Neural progenitor cell (in vitro differentiated cells): ENCODE results near the gene CRY2. TPM values are rescaled to one million over a fixed set of nuclear protein-coding genes. Genes with fewer than 3 reads are reported as not detected.

Experiments
- DNase-seq: peaks from one replicate; pipeline ENCODE4 v3.0.0-alpha.2; 2016; ENCODE audit warnings: low spot score
- H2AFZ ChIP-seq: fragments of 200-600 bp; sonication (generic); replicated peaks from 2 replicates; pipeline ENCODE4 v1.6.1; 2016; ENCODE audit warnings: antibody characterized with exemption
- H3F3A ChIP-seq: fragments of 200-600 bp; sonication (generic); 2 replicates; pipeline ENCODE4 v1.6.1; 2016; ENCODE audit warnings: antibody characterized with exemption, low read depth
- H3K27ac ChIP-seq: fragments of 200-600 bp; sonication (generic); 2 replicates; pipeline ENCODE4 v1.5.1; 2016; ENCODE audit warnings: mild to moderate bottlenecking
- H3K27me3 ChIP-seq: fragments of 200-600 bp; sonication (generic); 2 replicates; pipeline ENCODE4 v1.6.1; 2016; ENCODE audit warnings: mild to moderate bottlenecking, moderate library complexity
- H3K36me3 ChIP-seq: fragments of 200-600 bp; sonication (generic); 2 replicates; pipeline ENCODE4 v1.5.1; 2016
- H3K4me1 ChIP-seq: fragments of 200-600 bp; sonication (generic); 2 replicates; pipeline ENCODE4 v1.6.1; 2016; ENCODE audit warnings: mixed run types
- H3K4me2 ChIP-seq: fragments of 200-600 bp; sonication (generic); 2 replicates; pipeline ENCODE4 v1.6.1; 2016
- H3K4me3 ChIP-seq: fragments of 200-600 bp; sonication (generic); 2 replicates; pipeline ENCODE4 v1.5.1; 2016
- H3K79me2 ChIP-seq: fragments of 200-600 bp; sonication (generic); 2 replicates; pipeline ENCODE4 v1.6.1; 2016; ENCODE audit warnings: low read depth
- H3K9ac ChIP-seq: fragments of 200-600 bp; sonication (generic); 2 replicates; pipeline ENCODE4 v1.6.1; 2016
- H3K9me3 ChIP-seq: fragments of 200-600 bp; sonication (generic); 2 replicates; pipeline ENCODE4 v1.5.1; 2016; ENCODE audit warnings: low read depth
- H4K20me1 ChIP-seq: fragments of 200-600 bp; sonication (generic); 2 replicates; pipeline ENCODE4 v1.6.1; 2016; ENCODE audit warnings: low read depth
- H3K27ac Mint-ChIP-seq: 3 replicates; pipeline ENCODE4 v1.8.0; 2021; ENCODE audit warnings: mixed read lengths
- H3K27me3 Mint-ChIP-seq: 2 replicates; pipeline ENCODE4 v1.8.0; 2022; ENCODE audit warnings: low read depth, mild to moderate bottlenecking, inconsistent platforms, moderate library complexity, mixed read lengths; ENCODE audit not compliant: insufficient read depth
- H3K36me3 Mint-ChIP-seq: 3 replicates; pipeline ENCODE4 v1.8.0; 2021; ENCODE audit warnings: mixed read lengths
- H3K4me1 Mint-ChIP-seq: 3 replicates; pipeline ENCODE4 v1.8.0; 2021; ENCODE audit warnings: mixed read lengths
- H3K4me3 Mint-ChIP-seq: 3 replicates; pipeline ENCODE4 v1.8.0; 2021; ENCODE audit warnings: mild to moderate bottlenecking, moderate library complexity, mixed read lengths
- H3K9me3 Mint-ChIP-seq: 3 replicates; pipeline ENCODE4 v1.8.0; 2020; ENCODE audit warnings: mixed read lengths
- EZH2 ChIP-seq: fragments of 200-600 bp; sonication (generic); IDR thresholded peaks from 2 replicates; pipeline ENCODE4 v1.6.1; 2017; ENCODE audit warnings: antibody characterized with exemption, mild to moderate bottlenecking, moderate library complexity
- EZH2phosphoT487 ChIP-seq: fragments of 200-600 bp; sonication (generic); IDR thresholded peaks from 2 replicates; pipeline ENCODE4 v1.6.1; 2017; ENCODE audit warnings: antibody characterized with exemption
- total RNA-seq: library from RNA; depleted of rRNA; stranded (reverse); fragments of >200 nt; gene quantifications from 2 replicates; pipeline ENCODE4 v1.2.3, GENCODE V29; 2015; ENCODE audit warnings: low replicate concordance
- TF ChIP-seq, protein P1 (sequence below): fragments of 200-600 bp; sonication (generic); IDR thresholded peaks from 2 replicates; pipeline ENCODE4 v1.5.1; 2017; ENCODE audit warnings: antibody characterized with exemption, mild to moderate bottlenecking

Gene CRY2
- total RNA-seq, 1 donor from 2014 or later, result 15.8 TPM

GRCh38 chr11:45803971-45804760 is 43.1 kb upstream of the CRY2 start:
- H3K9ac ChIP-seq, result no peak overlapping the region
- DNase-seq, result peak; percentile 79
- peaks cover 16% of the 10 kb centered on the region for H3K4me1 Mint-ChIP-seq
- peak overlapping the region; percentile 64 for H3K4me3 ChIP-seq
- H3F3A ChIP-seq, result peaks cover 13% of the 10 kb centered on the region
- H3K4me3 Mint-ChIP-seq, result peak overlapping the region; percentile 95
- no peak overlapping the region for H3K27ac ChIP-seq
- TF ChIP-seq EZH2phosphoT487 (peak; percentile 29), EZH2 (peak; percentile 79)
- TF ChIP-seq, protein P1, sequence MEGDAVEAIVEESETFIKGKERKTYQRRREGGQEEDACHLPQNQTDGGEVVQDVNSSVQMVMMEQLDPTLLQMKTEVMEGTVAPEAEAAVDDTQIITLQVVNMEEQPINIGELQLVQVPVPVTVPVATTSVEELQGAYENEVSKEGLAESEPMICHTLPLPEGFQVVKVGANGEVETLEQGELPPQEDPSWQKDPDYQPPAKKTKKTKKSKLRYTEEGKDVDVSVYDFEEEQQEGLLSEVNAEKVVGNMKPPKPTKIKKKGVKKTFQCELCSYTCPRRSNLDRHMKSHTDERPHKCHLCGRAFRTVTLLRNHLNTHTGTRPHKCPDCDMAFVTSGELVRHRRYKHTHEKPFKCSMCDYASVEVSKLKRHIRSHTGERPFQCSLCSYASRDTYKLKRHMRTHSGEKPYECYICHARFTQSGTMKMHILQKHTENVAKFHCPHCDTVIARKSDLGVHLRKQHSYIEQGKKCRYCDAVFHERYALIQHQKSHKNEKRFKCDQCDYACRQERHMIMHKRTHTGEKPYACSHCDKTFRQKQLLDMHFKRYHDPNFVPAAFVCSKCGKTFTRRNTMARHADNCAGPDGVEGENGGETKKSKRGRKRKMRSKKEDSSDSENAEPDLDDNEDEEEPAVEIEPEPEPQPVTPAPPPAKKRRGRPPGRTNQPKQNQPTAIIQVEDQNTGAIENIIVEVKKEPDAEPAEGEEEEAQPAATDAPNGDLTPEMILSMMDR, result peak; percentile 4
- H3K4me1 ChIP-seq, result no peaks in the 10 kb centered on the region
- H3K27me3 Mint-ChIP-seq, result peaks cover 17% of the 10 kb centered on the region
- no peaks in the 10 kb centered on the region for H4K20me1 ChIP-seq
- no peaks in the 10 kb centered on the region for H3K79me2 ChIP-seq
- no peaks in the 10 kb centered on the region for H3K9me3 Mint-ChIP-seq
- H3K4me2 ChIP-seq, result peak overlapping the region; percentile 94
- H3K27ac Mint-ChIP-seq, result no peak overlapping the region
- H3K36me3 ChIP-seq, result no peaks in the 10 kb centered on the region
- peaks cover 4% of the 10 kb centered on the region for H3K36me3 Mint-ChIP-seq
- peaks cover 38% of the 10 kb centered on the region for H3K27me3 ChIP-seq
- no peaks in the 10 kb centered on the region for H3K9me3 ChIP-seq
- peak overlapping the region; percentile 96 for H2AFZ ChIP-seq

DNA sequence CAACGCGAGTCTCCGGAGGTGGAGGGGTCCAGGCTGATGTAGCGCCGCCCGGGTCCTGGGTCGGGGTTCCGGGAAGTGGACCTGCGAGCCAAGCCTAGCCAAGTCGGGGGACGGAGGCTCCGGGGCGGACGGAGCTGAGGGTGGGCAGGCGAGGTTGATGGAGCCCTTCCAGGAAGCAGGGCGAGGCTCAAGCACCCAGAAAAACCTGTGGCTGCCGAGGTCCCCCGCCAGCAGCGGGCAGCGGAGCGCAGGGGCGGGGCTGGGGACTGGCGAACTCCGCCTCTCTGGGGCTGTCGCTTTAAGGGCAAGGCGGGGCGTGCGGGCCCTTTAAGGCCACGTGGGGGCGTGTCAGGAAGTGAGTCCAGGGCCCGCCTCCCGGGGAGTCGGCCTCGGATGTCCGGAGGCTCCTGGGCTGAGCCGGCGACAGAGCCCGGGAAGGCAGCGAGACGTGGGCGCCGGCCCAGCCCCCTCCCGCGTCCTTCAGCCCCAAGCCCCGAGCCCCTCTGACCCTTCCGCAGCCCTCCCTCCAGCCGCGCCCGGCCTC is 42.4 kb upstream of the CRY2 start, which contains the start of gene SLC35C1:
Gene SLC35C1, plus strand, starts transcription at position 389 of the 544 bp plus-strand sequence. CDS start 653 bp downstream, outside the sequence.
- peak within 1 kb of the TSS; percentile 64 for H3K4me3 ChIP-seq
- H2AFZ ChIP-seq, result peak within 1 kb of the TSS; percentile 96
- peak; percentile 99 for DNase-seq
- H3K27ac ChIP-seq, result no peak within 1 kb of the TSS
- H3K9me3 Mint-ChIP-seq, result no peaks in the 10 kb centered on the region
- H3K79me2 ChIP-seq, result no peaks in the 10 kb centered on the region
- TF ChIP-seq, protein P1, result peak; percentile 7
- TF ChIP-seq EZH2phosphoT487, result no peak
- H3K4me1 ChIP-seq, result no peaks in the 10 kb centered on the region
- H3K36me3 ChIP-seq, result no peaks in the 10 kb centered on the region
- peaks cover 17% of the 10 kb centered on the region for H3K27me3 Mint-ChIP-seq
- no peak within 1 kb of the TSS for H3K9ac ChIP-seq
- peaks cover 38% of the 10 kb centered on the region for H3K27me3 ChIP-seq
- no peaks in the 10 kb centered on the region for H4K20me1 ChIP-seq
- H3K4me2 ChIP-seq, result peak within 1 kb of the TSS; percentile 94
- peaks cover 4% of the 10 kb centered on the region for H3K36me3 Mint-ChIP-seq
- H3K4me3 Mint-ChIP-seq, result peak within 1 kb of the TSS; percentile 95
- H3K4me1 Mint-ChIP-seq, result peaks cover 16% of the 10 kb centered on the region
- H3K9me3 ChIP-seq, result no peaks in the 10 kb centered on the region
- peaks cover 13% of the 10 kb centered on the region for H3F3A ChIP-seq
- no peak within 1 kb of the TSS for H3K27ac Mint-ChIP-seq

DNA sequence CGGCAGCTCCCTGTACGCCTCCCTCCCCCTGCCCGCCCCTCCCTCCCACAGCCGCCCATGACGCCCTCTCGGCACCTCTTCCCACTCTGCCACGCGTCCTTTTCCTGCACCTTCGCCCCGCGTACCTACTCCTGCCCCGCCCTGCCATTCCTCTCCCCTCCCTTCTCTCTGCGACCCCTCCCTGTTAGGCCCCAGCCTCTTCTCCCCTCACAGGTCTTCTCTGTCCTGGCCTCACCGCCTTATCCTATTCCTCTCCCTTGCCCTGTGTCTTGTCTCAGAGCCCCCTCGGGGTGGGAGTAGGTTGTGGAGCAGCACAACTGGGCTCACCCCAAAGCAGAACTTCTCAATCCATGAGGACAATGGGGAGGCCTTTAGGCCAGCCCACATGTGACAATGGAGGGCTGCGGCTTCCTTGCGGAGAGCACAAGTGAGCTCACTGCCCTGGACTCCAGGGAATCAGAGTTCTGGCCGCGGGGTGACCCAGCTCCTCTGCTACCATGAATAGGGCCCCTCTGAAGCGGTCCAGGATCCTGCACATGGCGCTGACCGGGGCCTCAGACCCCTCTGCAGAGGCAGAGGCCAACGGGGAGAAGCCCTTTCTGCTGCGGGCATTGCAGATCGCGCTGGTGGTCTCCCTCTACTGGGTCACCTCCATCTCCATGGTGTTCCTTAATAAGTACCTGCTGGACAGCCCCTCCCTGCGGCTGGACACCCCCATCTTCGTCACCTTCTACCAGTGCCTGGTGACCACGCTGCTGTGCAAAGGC is 41.8 kb upstream of the CRY2 start:
- H3K4me1 Mint-ChIP-seq, result peaks cover 16% of the 10 kb centered on the region
- H3K27ac ChIP-seq, result no peak overlapping the region
- H3K9ac ChIP-seq, result no peak overlapping the region

More for the DNA sequence above, 41.8 kb upstream of the CRY2 start:
- H3F3A ChIP-seq, result peaks cover 13% of the 10 kb centered on the region
- no peaks in the 10 kb centered on the region for H3K9me3 ChIP-seq
- peak overlapping the region; percentile 95 for H3K4me3 Mint-ChIP-seq
- H3K4me1 ChIP-seq, result no peaks in the 10 kb centered on the region
- H3K27me3 ChIP-seq, result peaks cover 38% of the 10 kb centered on the region
- DNase-seq, result peak; percentile 70
- H3K9me3 Mint-ChIP-seq, result no peaks in the 10 kb centered on the region
- H3K27me3 Mint-ChIP-seq, result peaks cover 18% of the 10 kb centered on the region
- H2AFZ ChIP-seq, result peak overlapping the region; percentile 96
- peak overlapping the region; percentile 64 for H3K4me3 ChIP-seq
- H3K36me3 ChIP-seq, result no peaks in the 10 kb centered on the region
- H3K4me2 ChIP-seq, result peak overlapping the region; percentile 94
- peaks cover 4% of the 10 kb centered on the region for H3K36me3 Mint-ChIP-seq
- H4K20me1 ChIP-seq, result no peaks in the 10 kb centered on the region
- no peaks in the 10 kb centered on the region for H3K79me2 ChIP-seq
- H3K27ac Mint-ChIP-seq, result no peak overlapping the region
- TF ChIP-seq EZH2 (no peak), EZH2phosphoT487 (no peak)
- TF ChIP-seq, protein P1, result no peak
